SK-N-SH (cell line): Measurements from ENCODE around the gene CATSPERB. TPM values are rescaled to one million over a fixed set of nuclear protein-coding genes. Genes with fewer than 3 reads are reported as not detected.

Experiments used
- CTCF ChIA-PET: fragments of 300-600, 350-600 bp; formaldehyde crosslinking; extraction: SDS; loops from one replicate; lab custom pipeline; 2021; lab: Yijun Ruan, JAX
- POLR2A ChIA-PET: fragments of 350-600 bp; sonication (Branson Sonifier 250); formaldehyde crosslinking; extraction: SDS; loops from one replicate; lab custom pipeline; 2020; ENCODE audit warnings: antibody characterized with exemption, inconsistent platforms; lab: Yijun Ruan, JAX
- DNase-seq: peaks from one replicate; pipeline ENCODE4 v3.0.0; 2012
- H2AFZ ChIP-seq: fragments of 200-600 bp; sonication (generic); 2 replicates; pipeline ENCODE4 v1.8.1; 2016; ENCODE audit warnings: antibody characterized with exemption, mild to moderate bottlenecking, low read depth
- H3F3A ChIP-seq: fragments of 200-600 bp; sonication (generic); replicated peaks from 2 replicates; pipeline ENCODE3; 2016; ENCODE audit warnings: antibody characterized with exemption, mild to moderate bottlenecking; ENCODE audit not compliant: insufficient read depth
- H3K27ac ChIP-seq, 2 experiments: fragments of 200-500 bp in 1 of 2; fragments of 200-600 bp in 1 of 2; sonication (Bioruptor generic) in 1 of 2; sonication (generic), shearing (Covaris generic) in 1 of 2; 2 replicates each; pipeline versions ENCODE4 v1.5.1 to v1.6.1; 2014 to 2016; ENCODE audit warnings: low read depth in 2 of 2, inconsistent platforms in 1 of 2, low read length in 1 of 2, mild to moderate bottlenecking in 1 of 2, mixed read lengths in 1 of 2
- H3K27me3 ChIP-seq: fragments of 200-600 bp; sonication (generic), shearing (Covaris generic); 2 replicates; pipeline ENCODE4 v1.6.1; 2016; ENCODE audit warnings: mixed run types; ENCODE audit not compliant: insufficient read depth
- H3K36me3 ChIP-seq, 2 experiments: fragments of 200-500 bp in 1 of 2; fragments of 200-600 bp in 1 of 2; sonication (Bioruptor generic) in 1 of 2; sonication (generic) in 1 of 2; replicated peaks in 1 of 2; 2 replicates each; pipeline versions ENCODE3 to v1.5.1; 2014 to 2016; ENCODE audit warnings: low read length in 1 of 2, mild to moderate bottlenecking in 1 of 2; ENCODE audit not compliant: insufficient read depth in 2 of 2, control insufficient read depth in 1 of 2
- H3K4me1 ChIP-seq, 2 experiments: fragments of 200-500 bp in 1 of 2; fragments of 200-600 bp in 1 of 2; sonication (Bioruptor generic) in 1 of 2; sonication (generic), shearing (Covaris generic) in 1 of 2; 2 replicates each; pipeline versions ENCODE4 v1.5.1 to v1.6.1; 2014 to 2016; ENCODE audit warnings: low read depth in 1 of 2, low read length in 1 of 2, mixed run types in 1 of 2; ENCODE audit not compliant: insufficient read depth in 2 of 2, control insufficient read depth in 1 of 2
- H3K4me2 ChIP-seq: fragments of 200-600 bp; sonication (generic), shearing (Covaris generic); 2 replicates; pipeline ENCODE4 v1.6.1; 2017; ENCODE audit warnings: mixed run types
- H3K4me3 ChIP-seq, 2 experiments: fragments of 200-500 bp in 1 of 2; fragments of 200-600 bp in 1 of 2; sonication (Bioruptor generic) in 1 of 2; sonication (generic), shearing (Covaris generic) in 1 of 2; 2 replicates each; pipeline versions ENCODE4 v1.5.1 to v1.8.1; 2014 to 2016; ENCODE audit warnings: low read depth in 2 of 2, inconsistent platforms in 1 of 2, low read length in 1 of 2, mild to moderate bottlenecking in 1 of 2, mixed read lengths in 1 of 2, moderate library complexity in 1 of 2
- H3K79me2 ChIP-seq: fragments of 200-600 bp; sonication (generic); 2 replicates; pipeline ENCODE4 v1.8.1; 2017; ENCODE audit warnings: mild to moderate bottlenecking; ENCODE audit not compliant: insufficient read depth
- H3K9ac ChIP-seq: fragments of 200-600 bp; sonication (generic); 2 replicates; pipeline ENCODE4 v1.6.1; 2017; ENCODE audit warnings: mixed run types
- H3K9me2 ChIP-seq: fragments of 200-600 bp; sonication (generic); 2 replicates; pipeline ENCODE4 v1.6.1; 2017; ENCODE audit warnings: mixed run types
- H3K9me3 ChIP-seq: fragments of 200-600 bp; sonication (generic); 2 replicates; pipeline ENCODE4 v1.6.1; 2017; ENCODE audit warnings: mixed run types, mild to moderate bottlenecking, moderate library complexity
- H4K20me1 ChIP-seq: fragments of 200-600 bp; sonication (generic); 2 replicates; pipeline ENCODE4 v1.6.1; 2017; ENCODE audit warnings: mild to moderate bottlenecking, mixed run types; ENCODE audit not compliant: insufficient read depth
- CHD2 ChIP-seq: fragments of 150-350 bp; IDR thresholded peaks from 2 replicates; pipeline ENCODE4 v1.6.1; 2018; ENCODE audit warnings: low read length; ENCODE audit not compliant: partially characterized antibody
- ELF1 ChIP-seq: IDR thresholded peaks from 2 replicates; pipeline ENCODE4 v1.4.0; 2012
- FOXJ3 ChIP-seq: sonication (generic); formaldehyde crosslinking; IDR thresholded peaks from 2 replicates; pipeline ENCODE4 v1.5.1; 2020; ENCODE audit warnings: mild to moderate bottlenecking, missing genetic modification reagents
- GABPA ChIP-seq: IDR thresholded peaks from 2 replicates; pipeline ENCODE4 v1.4.0; 2012; ENCODE audit warnings: low read depth, mild to moderate bottlenecking
- JUND ChIP-seq: IDR thresholded peaks from 2 replicates; pipeline ENCODE4 v1.4.0; 2012
- MAX ChIP-seq: IDR thresholded peaks from 2 replicates; pipeline ENCODE4 v1.4.0; 2012; ENCODE audit warnings: low read depth
- MEF2A ChIP-seq: IDR thresholded peaks from 2 replicates; pipeline ENCODE4 v1.4.0; 2012; ENCODE audit warnings: low read depth, borderline replicate concordance
- MXI1 ChIP-seq: IDR thresholded peaks from 2 replicates; pipeline ENCODE4 v1.6.1; 2012; ENCODE audit warnings: mild to moderate bottlenecking, low read depth, low read length, improper control_type of control experiment
- NFIC ChIP-seq: IDR thresholded peaks from 2 replicates; pipeline ENCODE4 v1.4.0; 2012; ENCODE audit warnings: borderline replicate concordance
- NRF1 ChIP-seq: IDR thresholded peaks from 2 replicates; pipeline ENCODE4 v1.6.1; 2012; ENCODE audit warnings: low read depth, mild to moderate bottlenecking, low read length
- POLR2AphosphoS5 ChIP-seq: IDR thresholded peaks from 2 replicates; pipeline ENCODE4 v1.6.1; 2012; ENCODE audit warnings: low read depth, low read length
- RAD21 ChIP-seq: IDR thresholded peaks from 2 replicates; pipeline ENCODE4 v1.6.1; 2012; ENCODE audit warnings: mild to moderate bottlenecking, low read length
- RCOR1 ChIP-seq: fragments of 150-350 bp; IDR thresholded peaks from 2 replicates; pipeline ENCODE4 v1.6.1; 2017; ENCODE audit warnings: antibody characterized with exemption, low read length
- RFX5 ChIP-seq: IDR thresholded peaks from 2 replicates; pipeline ENCODE4 v1.6.1; 2012; ENCODE audit warnings: mild to moderate bottlenecking, improper control_type of control experiment, low read length
- RXRA ChIP-seq: IDR thresholded peaks from 2 replicates; pipeline ENCODE4 v1.4.0; 2012; ENCODE audit warnings: low read depth, mild to moderate bottlenecking, borderline replicate concordance
- TCF12 ChIP-seq: IDR thresholded peaks from 2 replicates; pipeline ENCODE4 v1.4.0; 2012
- TEAD4 ChIP-seq: IDR thresholded peaks from 2 replicates; pipeline ENCODE4 v1.4.0; 2012; ENCODE audit warnings: mild to moderate bottlenecking, borderline replicate concordance; ENCODE audit not compliant: insufficient read depth
- YY1 ChIP-seq: IDR thresholded peaks from 2 replicates; pipeline ENCODE4 v1.4.0; 2012; ENCODE audit warnings: low read depth, mild to moderate bottlenecking
- WGBS: methylation state at CpG from one replicate; pipeline ENCODE4 v1.1.6; 2017; ENCODE audit warnings: low lambda C conversion rate; 5-methylcytosine and 5-hydroxymethylcytosine counted together
- polyA plus RNA-seq, 3 experiments: library from polyadenylated mRNA; depleted of rRNA; stranded (reverse); fragments of >200 nt; gene quantifications; 2 replicates each; pipeline ENCODE4 v1.2.3, GENCODE V29; 2012
- TF ChIP-seq, protein P1 (sequence below): IDR thresholded peaks from 2 replicates; pipeline ENCODE4 v1.4.0; 2012; ENCODE audit warnings: low read depth, borderline replicate concordance
- TF ChIP-seq, protein P2 (sequence below): IDR thresholded peaks from 2 replicates; pipeline ENCODE4; 2012
- TF ChIP-seq, protein P3 (sequence below): IDR thresholded peaks from 2 replicates; pipeline ENCODE4 v1.4.0; 2012; ENCODE audit warnings: low read depth, borderline replicate concordance
- TF ChIP-seq, protein P4 (sequence below): fragments of 150-350 bp; IDR thresholded peaks from 2 replicates; pipeline ENCODE4 v1.6.1; 2016; ENCODE audit warnings: mild to moderate bottlenecking, low read depth, low read length

Gene CATSPERB
- polyA plus RNA-seq, 1 of the 3 experiments (the other 2 are of a cell fraction): 0.08 TPM

DNA sequence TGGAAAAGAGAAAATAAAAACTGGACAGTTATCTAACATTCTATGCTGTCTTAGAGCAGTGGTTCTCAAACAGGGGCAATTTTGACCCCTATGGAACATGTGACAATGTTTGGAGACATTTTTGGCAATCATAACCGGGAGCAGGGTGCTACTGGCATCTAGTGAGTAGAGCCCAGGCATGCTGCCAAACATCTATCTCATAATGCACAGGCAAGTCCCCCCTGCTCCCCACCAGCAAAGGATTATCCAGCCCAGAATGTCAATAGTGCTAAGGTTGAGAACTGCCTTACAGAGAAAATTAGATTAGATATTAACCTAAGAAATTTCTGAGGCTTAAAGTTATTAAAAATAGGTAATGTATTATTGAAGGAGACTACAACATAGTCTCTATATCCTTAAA is 22.9 kb upstream of the CATSPERB start:
- no peak for TF ChIP-seq RAD21
- TF ChIP-seq RCOR1: no peak
- TF ChIP-seq GABPA: no peak
- no peak for TF ChIP-seq POLR2AphosphoS5
- TF ChIP-seq, protein P1, sequence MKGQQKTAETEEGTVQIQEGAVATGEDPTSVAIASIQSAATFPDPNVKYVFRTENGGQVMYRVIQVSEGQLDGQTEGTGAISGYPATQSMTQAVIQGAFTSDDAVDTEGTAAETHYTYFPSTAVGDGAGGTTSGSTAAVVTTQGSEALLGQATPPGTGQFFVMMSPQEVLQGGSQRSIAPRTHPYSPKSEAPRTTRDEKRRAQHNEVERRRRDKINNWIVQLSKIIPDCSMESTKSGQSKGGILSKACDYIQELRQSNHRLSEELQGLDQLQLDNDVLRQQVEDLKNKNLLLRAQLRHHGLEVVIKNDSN: no peak
- TF ChIP-seq, protein P2, sequence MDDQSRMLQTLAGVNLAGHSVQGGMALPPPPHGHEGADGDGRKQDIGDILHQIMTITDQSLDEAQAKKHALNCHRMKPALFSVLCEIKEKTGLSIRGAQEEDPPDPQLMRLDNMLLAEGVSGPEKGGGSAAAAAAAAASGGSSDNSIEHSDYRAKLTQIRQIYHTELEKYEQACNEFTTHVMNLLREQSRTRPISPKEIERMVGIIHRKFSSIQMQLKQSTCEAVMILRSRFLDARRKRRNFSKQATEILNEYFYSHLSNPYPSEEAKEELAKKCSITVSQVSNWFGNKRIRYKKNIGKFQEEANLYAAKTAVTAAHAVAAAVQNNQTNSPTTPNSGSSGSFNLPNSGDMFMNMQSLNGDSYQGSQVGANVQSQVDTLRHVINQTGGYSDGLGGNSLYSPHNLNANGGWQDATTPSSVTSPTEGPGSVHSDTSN: no peak
- TF ChIP-seq MAX: no peak
- no peak for TF ChIP-seq CHD2
- no peak for TF ChIP-seq TCF12
- no peak for TF ChIP-seq MXI1
- TF ChIP-seq FOXJ3 (CRISPR knock-in tag): no peak
- TF ChIP-seq, all 33 proteins: peak for 0
- POLR2A ChIA-PET: no interaction called here
- no peaks in the 10 kb centered on the region for H3K9me2 ChIP-seq
- H3K4me2 ChIP-seq: no peak overlapping the region
- H3K36me3 ChIP-seq: no peaks in the 10 kb centered on the region
- no peaks in the 10 kb centered on the region for H3K4me1 ChIP-seq
- CTCF ChIA-PET: no interaction called here
- WGBS: 0% methylated on average over 1 of the region's 1 CpG
- H3K27me3 ChIP-seq: no peaks in the 10 kb centered on the region
- H3K27ac ChIP-seq: no peak overlapping the region
- H4K20me1 ChIP-seq: no peaks in the 10 kb centered on the region
- no peak overlapping the region for H3K4me3 ChIP-seq
- no peak overlapping the region for H2AFZ ChIP-seq
- H3K9ac ChIP-seq: no peak overlapping the region
- DNase-seq: no peak
- H3K9me3 ChIP-seq: no peaks in the 10 kb centered on the region
- H3F3A ChIP-seq: no peaks in the 10 kb centered on the region
- no peaks in the 10 kb centered on the region for H3K79me2 ChIP-seq

- H3K9ac ChIP-seq: no peak overlapping the region
- H3K27ac ChIP-seq: no peak overlapping the region
- no peaks in the 10 kb centered on the region for H4K20me1 ChIP-seq
- no peaks in the 10 kb centered on the region for H3K9me2 ChIP-seq
- H3K79me2 ChIP-seq: no peaks in the 10 kb centered on the region
- TF ChIP-seq YY1 (no peak), MEF2A (no peak), MXI1 (no peak), NFIC (no peak), TEAD4 (no peak), JUND (no peak), NRF1 (no peak), RFX5 (no peak), RXRA (no peak), RCOR1 (no peak), ELF1 (no peak), RAD21 (no peak)
- TF ChIP-seq, protein P3, sequence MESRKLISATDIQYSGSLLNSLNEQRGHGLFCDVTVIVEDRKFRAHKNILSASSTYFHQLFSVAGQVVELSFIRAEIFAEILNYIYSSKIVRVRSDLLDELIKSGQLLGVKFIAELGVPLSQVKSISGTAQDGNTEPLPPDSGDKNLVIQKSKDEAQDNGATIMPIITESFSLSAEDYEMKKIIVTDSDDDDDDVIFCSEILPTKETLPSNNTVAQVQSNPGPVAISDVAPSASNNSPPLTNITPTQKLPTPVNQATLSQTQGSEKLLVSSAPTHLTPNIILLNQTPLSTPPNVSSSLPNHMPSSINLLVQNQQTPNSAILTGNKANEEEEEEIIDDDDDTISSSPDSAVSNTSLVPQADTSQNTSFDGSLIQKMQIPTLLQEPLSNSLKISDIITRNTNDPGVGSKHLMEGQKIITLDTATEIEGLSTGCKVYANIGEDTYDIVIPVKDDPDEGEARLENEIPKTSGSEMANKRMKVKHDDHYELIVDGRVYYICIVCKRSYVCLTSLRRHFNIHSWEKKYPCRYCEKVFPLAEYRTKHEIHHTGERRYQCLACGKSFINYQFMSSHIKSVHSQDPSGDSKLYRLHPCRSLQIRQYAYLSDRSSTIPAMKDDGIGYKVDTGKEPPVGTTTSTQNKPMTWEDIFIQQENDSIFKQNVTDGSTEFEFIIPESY: no peak
- TF ChIP-seq, protein P1: no peak
- TF ChIP-seq, protein P2: no peak
- TF ChIP-seq, protein P4, sequence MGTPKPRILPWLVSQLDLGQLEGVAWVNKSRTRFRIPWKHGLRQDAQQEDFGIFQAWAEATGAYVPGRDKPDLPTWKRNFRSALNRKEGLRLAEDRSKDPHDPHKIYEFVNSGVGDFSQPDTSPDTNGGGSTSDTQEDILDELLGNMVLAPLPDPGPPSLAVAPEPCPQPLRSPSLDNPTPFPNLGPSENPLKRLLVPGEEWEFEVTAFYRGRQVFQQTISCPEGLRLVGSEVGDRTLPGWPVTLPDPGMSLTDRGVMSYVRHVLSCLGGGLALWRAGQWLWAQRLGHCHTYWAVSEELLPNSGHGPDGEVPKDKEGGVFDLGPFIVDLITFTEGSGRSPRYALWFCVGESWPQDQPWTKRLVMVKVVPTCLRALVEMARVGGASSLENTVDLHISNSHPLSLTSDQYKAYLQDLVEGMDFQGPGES: no peak
- H3K9me3 ChIP-seq: no peaks in the 10 kb centered on the region
- no peak overlapping the region for H3K4me3 ChIP-seq
- no peak overlapping the region for H2AFZ ChIP-seq
- DNase-seq: no peak
- no peaks in the 10 kb centered on the region for H3F3A ChIP-seq
- CTCF ChIA-PET: no interaction called here
- no peaks in the 10 kb centered on the region for H3K27me3 ChIP-seq
- no peaks in the 10 kb centered on the region for H3K36me3 ChIP-seq
- 16% methylated on average over 1 of the region's 1 CpG for WGBS
- H3K4me2 ChIP-seq: no peak overlapping the region
- POLR2A ChIA-PET: no interaction called here
- H3K4me1 ChIP-seq: no peaks in the 10 kb centered on the region
These were observed 22.3 kb upstream of the CATSPERB start for GRCh38 chr14:91754185-91754584.
